ENCODE measurements around the gene SLC25A36. TPM values are rescaled to one million over a fixed set of nuclear protein-coding genes. Genes with fewer than 3 reads are reported as not detected.
"Not testable (repeated sequence)": the region's sequence is repeated elsewhere in the genome, so short reads cannot be mapped to it uniquely, and the experiment has no call there.

Gene SLC25A36
- total RNA-seq, 1 donor from 2014 or later, result 63.1 TPM

DNA sequence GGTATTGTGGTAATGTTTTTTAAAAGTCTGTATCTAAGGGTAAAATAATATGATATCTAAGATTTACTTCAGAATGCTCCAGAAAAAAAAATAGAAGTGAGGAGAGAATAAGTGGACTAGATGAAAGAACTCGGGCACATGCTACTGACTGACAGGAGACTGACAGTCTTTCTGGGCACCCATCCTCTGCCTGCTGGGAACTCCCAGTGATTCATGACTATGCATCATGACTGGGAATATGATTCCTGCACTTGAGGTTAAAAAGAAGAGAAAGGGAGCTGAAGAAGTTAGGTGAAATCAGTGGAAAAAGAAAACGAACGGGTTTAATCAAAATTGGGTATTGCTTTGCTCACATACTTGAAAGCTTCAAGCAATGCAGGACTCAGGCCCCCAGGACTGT lies 73.8 kb downstream of the SLC25A36 start:
- H3K4me1 Mint-ChIP-seq (ENCODE audit: unreplicated experiment), result peaks cover 3% of the 10 kb centered on the region
- H3K27ac Mint-ChIP-seq (ENCODE audit: unreplicated experiment), result no peak overlapping the region
- peaks cover 18% of the 10 kb centered on the region for H3K27me3 Mint-ChIP-seq (ENCODE audit: unreplicated experiment)
- TF ChIP-seq, protein P1, sequence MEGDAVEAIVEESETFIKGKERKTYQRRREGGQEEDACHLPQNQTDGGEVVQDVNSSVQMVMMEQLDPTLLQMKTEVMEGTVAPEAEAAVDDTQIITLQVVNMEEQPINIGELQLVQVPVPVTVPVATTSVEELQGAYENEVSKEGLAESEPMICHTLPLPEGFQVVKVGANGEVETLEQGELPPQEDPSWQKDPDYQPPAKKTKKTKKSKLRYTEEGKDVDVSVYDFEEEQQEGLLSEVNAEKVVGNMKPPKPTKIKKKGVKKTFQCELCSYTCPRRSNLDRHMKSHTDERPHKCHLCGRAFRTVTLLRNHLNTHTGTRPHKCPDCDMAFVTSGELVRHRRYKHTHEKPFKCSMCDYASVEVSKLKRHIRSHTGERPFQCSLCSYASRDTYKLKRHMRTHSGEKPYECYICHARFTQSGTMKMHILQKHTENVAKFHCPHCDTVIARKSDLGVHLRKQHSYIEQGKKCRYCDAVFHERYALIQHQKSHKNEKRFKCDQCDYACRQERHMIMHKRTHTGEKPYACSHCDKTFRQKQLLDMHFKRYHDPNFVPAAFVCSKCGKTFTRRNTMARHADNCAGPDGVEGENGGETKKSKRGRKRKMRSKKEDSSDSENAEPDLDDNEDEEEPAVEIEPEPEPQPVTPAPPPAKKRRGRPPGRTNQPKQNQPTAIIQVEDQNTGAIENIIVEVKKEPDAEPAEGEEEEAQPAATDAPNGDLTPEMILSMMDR (IDR thresholded peaks at IDR 0.05), result no peak
- no peak overlapping the region for H3K4me3 Mint-ChIP-seq (ENCODE audit: unreplicated experiment)
- no peak for DNase-seq (ENCODE audit: extremely low spot score, unreplicated experiment)
- H3K9me3 Mint-ChIP-seq (ENCODE audit: unreplicated experiment), result no peaks in the 10 kb centered on the region
- H3K36me3 Mint-ChIP-seq (ENCODE audit: unreplicated experiment), result no peaks in the 10 kb centered on the region

DNA sequence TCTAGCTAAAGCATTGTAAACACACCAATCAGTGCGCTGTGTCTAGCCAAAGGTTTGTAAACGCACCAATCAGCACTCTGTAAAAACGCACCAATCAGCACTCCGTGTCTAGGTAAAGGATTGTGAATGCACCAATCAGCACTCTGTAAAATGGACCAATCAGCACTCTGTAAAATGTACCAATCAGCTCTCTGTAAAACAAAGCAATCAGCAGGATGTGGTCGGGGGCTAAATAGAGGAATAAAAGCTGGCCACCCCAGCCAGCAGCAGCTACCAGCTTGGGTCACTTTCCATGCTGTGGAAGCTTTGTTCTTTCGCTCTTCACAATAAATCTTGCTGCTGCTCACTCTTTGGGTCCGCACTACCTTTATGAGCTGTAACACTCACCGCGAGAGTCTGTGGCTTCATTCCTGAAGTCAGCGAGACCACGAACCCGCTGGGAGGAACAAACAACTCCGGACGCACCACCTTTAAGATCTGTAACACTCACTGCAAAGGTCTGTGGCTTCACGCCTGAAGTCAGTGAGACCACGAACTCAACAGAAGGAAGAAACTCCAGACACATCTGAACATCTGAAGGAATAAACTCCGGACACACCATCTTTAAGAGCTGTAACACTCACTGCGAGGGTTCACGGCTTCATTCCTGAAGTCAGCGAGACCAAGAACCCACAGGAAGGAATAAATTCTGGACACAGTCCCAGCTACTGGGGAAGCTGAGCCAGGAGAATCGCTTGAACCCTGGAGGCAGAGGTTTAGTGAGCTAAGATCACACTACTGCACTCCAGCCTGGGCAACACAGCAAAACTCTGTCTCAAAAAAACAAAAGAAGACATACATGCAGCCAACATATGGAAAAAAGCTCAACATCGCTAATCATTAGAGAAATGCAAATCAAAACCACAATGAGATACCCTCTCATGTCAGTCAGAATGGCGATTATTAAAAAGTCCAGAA lies 76.0 kb downstream of the SLC25A36 start:
- not testable (repeated sequence) for H3K27ac Mint-ChIP-seq (ENCODE audit: unreplicated experiment); H3K36me3 Mint-ChIP-seq (ENCODE audit: unreplicated experiment); H3K4me3 Mint-ChIP-seq (ENCODE audit: unreplicated experiment); DNase-seq (ENCODE audit: extremely low spot score, unreplicated experiment); H3K9me3 Mint-ChIP-seq (ENCODE audit: unreplicated experiment); H3K4me1 Mint-ChIP-seq (ENCODE audit: unreplicated experiment)
- H3K27me3 Mint-ChIP-seq (ENCODE audit: unreplicated experiment), result peaks cover 10% of the 10 kb centered on the region

DNA sequence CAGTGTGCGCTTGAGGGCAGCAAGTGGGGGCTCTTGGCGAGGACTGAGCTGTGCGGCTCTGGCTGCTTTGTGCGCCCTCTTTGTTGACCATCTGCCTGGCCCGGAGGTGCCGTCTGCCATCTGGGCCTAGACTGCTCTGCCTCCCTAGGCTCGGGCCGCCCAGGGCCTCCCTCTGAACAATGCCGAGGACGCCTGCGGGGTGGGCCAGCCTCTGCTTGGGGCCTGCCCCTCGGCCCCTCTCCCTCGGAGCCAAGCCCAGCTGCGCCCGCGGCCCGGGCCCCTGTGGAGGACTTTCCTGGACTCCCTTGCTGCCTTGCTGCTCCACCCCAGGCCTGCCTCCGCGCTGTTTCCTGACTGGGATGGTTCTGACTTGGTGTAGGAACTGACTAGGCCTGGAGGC lies 77.6 kb downstream of the SLC25A36 start:
- Mint-ChIP-seq H3K9me3 (ENCODE audit: unreplicated experiment) (no peaks in the 10 kb centered on the region), H3K27ac (ENCODE audit: unreplicated experiment) (no peak overlapping the region), H3K4me1 (ENCODE audit: unreplicated experiment) (no peaks in the 10 kb centered on the region), H3K27me3 (ENCODE audit: unreplicated experiment) (peaks cover 9% of the 10 kb centered on the region), H3K36me3 (ENCODE audit: unreplicated experiment) (no peaks in the 10 kb centered on the region), H3K4me3 (ENCODE audit: unreplicated experiment) (no peak overlapping the region)
- DNase-seq (ENCODE audit: extremely low spot score, unreplicated experiment), result no peak
- TF ChIP-seq, protein P1 (IDR thresholded peaks at IDR 0.05), result no peak

DNA sequence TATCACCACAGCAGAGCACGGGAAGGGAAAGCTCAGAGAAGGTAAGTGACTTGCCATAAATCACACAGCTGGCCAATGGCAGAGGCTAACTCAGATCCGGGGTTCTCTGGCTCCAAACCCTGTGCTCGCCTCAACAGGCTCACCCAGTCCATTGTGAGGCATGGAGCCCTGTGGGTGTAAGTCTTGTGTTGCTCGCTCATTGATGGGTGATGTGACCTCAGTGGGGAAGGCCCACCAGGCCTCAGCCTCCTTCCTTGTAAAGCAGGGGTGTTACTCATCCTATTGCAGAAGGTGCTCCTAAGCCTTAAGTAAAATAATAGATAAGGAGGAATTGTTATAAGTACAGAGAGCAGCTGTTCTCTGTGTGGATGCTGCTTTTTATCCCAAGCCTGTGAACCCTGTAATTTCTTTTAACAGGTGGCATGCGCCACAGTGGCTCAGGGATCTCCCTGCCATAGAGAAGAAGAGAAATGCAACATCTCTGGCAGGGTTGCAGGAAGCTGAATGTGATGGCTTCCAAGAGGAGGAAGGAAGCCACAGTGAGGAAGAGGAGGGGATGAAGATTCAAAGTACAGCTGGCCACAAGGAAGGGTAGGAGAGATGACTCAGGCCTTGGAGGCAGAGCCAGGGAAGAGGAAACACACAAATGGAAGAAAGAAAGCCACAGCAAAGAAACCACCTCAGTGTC lies 78.7 kb downstream of the SLC25A36 start:
- H3K9me3 Mint-ChIP-seq (ENCODE audit: unreplicated experiment), result no peaks in the 10 kb centered on the region
- no peak overlapping the region for H3K27ac Mint-ChIP-seq (ENCODE audit: unreplicated experiment)
- H3K27me3 Mint-ChIP-seq (ENCODE audit: unreplicated experiment), result peaks cover 14% of the 10 kb centered on the region
- H3K4me1 Mint-ChIP-seq (ENCODE audit: unreplicated experiment), result no peaks in the 10 kb centered on the region
- no peak for DNase-seq (ENCODE audit: extremely low spot score, unreplicated experiment)
- H3K4me3 Mint-ChIP-seq (ENCODE audit: unreplicated experiment), result no peak overlapping the region
- no peaks in the 10 kb centered on the region for H3K36me3 Mint-ChIP-seq (ENCODE audit: unreplicated experiment)
- TF ChIP-seq, protein P1 (IDR thresholded peaks at IDR 0.05), result no peak

DNA sequence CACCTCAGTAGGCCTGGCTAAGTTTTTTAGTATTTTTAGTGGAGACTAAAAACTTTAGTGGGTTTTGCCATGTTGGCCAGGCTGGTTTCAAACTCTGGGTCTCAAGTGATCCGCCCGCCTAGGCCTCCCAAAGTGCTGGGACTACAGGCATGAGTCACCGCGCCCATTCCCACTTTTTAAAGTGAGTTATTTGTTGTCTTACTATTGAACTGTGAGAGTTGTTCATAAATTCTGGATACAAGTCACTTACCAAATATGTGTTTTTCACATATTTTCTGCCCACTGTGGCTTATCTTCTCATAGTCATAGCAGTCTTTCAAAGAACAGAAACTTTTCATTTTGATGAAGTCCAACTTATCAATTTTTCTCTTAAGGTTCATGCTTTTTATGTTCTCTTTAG lies 79.6 kb downstream of the SLC25A36 start:
- H3K27me3 Mint-ChIP-seq (ENCODE audit: unreplicated experiment), result peaks cover 21% of the 10 kb centered on the region
- no peaks in the 10 kb centered on the region for H3K36me3 Mint-ChIP-seq (ENCODE audit: unreplicated experiment)
- no peaks in the 10 kb centered on the region for H3K4me1 Mint-ChIP-seq (ENCODE audit: unreplicated experiment)
- no peak overlapping the region for H3K4me3 Mint-ChIP-seq (ENCODE audit: unreplicated experiment)
- TF ChIP-seq, protein P1 (IDR thresholded peaks at IDR 0.05), result no peak
- DNase-seq (ENCODE audit: extremely low spot score, unreplicated experiment), result no peak
- H3K27ac Mint-ChIP-seq (ENCODE audit: unreplicated experiment), result no peak overlapping the region
- H3K9me3 Mint-ChIP-seq (ENCODE audit: unreplicated experiment), result no peaks in the 10 kb centered on the region

Other genes with a start within 250 kb of the SLC25A36 start
- gene SPSB4, start 109.5 kb downstream of the SLC25A36 start, total RNA-seq, result 2.0 and 3.3 TPM in 2 replicates